ENCODE measurements around the gene LIPT2. TPM values are rescaled to one million over a fixed set of nuclear protein-coding genes. Genes with fewer than 3 reads are reported as not detected.
"Not testable (repeated sequence)": the region's sequence is repeated elsewhere in the genome, so short reads cannot be mapped to it uniquely, and the experiment has no call there.

LIPT2 gene
- total and polyA plus RNA-seq, 10 of the 15 experiments (the other 5 are each of a cell fraction or from before 2014, with no cell fraction given), result 0.69 to 7.5 (median 3.8) TPM

- POLR2A ChIA-PET, result no interaction called here
- no peak overlapping the region for H3K27ac ChIP-seq (ENCODE audit: control insufficient read depth, insufficient read depth)
- no peaks in the 10 kb centered on the region for H4K20me1 ChIP-seq (ENCODE audit: control insufficient read depth, insufficient read depth)
- no peak for TF ChIP-seq USF1 (IDR thresholded peaks at IDR 0.05; ENCODE audit: borderline replicate concordance, extremely low read length, insufficient read depth, low read depth, low read length)
- no peak for TF ChIP-seq RB1 (IDR thresholded peaks at IDR 0.05; ENCODE audit: borderline replicate concordance)
- TF ChIP-seq MEF2B (IDR thresholded peaks at IDR 0.05; ENCODE audit: partially characterized antibody, poor library complexity, severe bottlenecking), result no peak
- H3K27me3 ChIP-seq (replicated peaks in 1 of 2; ENCODE audit: control insufficient read depth in 2 of 2, insufficient read depth in 2 of 2, low read length in 1 of 2), result peaks cover 0 to 2% of the 10 kb centered on the region in 2 experiments; a peak in 1 of 4 replicates
- no peak for FAIRE-seq
- RAD21 ChIA-PET (ENCODE audit: unreplicated experiment), result no interaction called here
- CTCF ChIA-PET, result interaction anchor here (0.6 kb wide), 1 partner anchor 278 kb away, joined by 3 read pairs; no protein-coding TSS in a partner anchor
- in situ Hi-C loops (cut with MboI), result no loop called here
- 20% methylated on average over 3 of the region's 3 CpGs for WGBS (ENCODE audit: insufficient coverage, insufficient replicate concordance, low lambda C conversion rate, missing lambda C conversion rate)
- H3K4me1 ChIP-seq (ENCODE audit: control insufficient read depth, insufficient read depth, low read length), result no peaks in the 10 kb centered on the region
- ATAC-seq, result no peak
- no peak for DNase-seq (ENCODE audit: low read depth, low spot score)
- H3K9ac ChIP-seq (ENCODE audit: control insufficient read depth, insufficient read depth, low read length), result no peak overlapping the region
- intact Hi-C loops (cut with micrococcal nuclease; ENCODE audit: unreplicated experiment), result no loop called here
- no peak overlapping the region for H2AFZ ChIP-seq (ENCODE audit: control insufficient read depth, low read depth, low read length)
- no peak overlapping the region for H3K4me3 ChIP-seq
- H3K9me3 ChIP-seq (replicated peaks; ENCODE audit: control insufficient read depth, insufficient read depth, low read length), result no peaks in the 10 kb centered on the region
- SMC1A ChIA-PET (ENCODE audit: uncharacterized antibody, unreplicated experiment), result no interaction called here
- BruUV-seq (replicated peaks), result no TSS peak
- H3K36me3 ChIP-seq (ENCODE audit: control insufficient read depth in 2 of 2, insufficient read depth in 2 of 2, low read length in 1 of 2), result no peaks in the 10 kb centered on the region
- no peaks in the 10 kb centered on the region for H3K79me2 ChIP-seq (ENCODE audit: control insufficient read depth, insufficient read depth, low read length)
- H3K4me2 ChIP-seq (ENCODE audit: control insufficient read depth, insufficient read depth), result no peak overlapping the region
These were observed 26.2 kb upstream of the LIPT2 start for GRCh38 chr11:74519710-74520109.

- intact Hi-C loops (cut with micrococcal nuclease; ENCODE audit: unreplicated experiment); H3K4me1 ChIP-seq (ENCODE audit: control insufficient read depth, insufficient read depth, low read length); H3K36me3 ChIP-seq (ENCODE audit: control insufficient read depth in 2 of 2, insufficient read depth in 2 of 2, low read length in 1 of 2); H4K20me1 ChIP-seq (ENCODE audit: control insufficient read depth, insufficient read depth); H3K9ac ChIP-seq (ENCODE audit: control insufficient read depth, insufficient read depth, low read length); RAD21 ChIA-PET (ENCODE audit: unreplicated experiment); H2AFZ ChIP-seq (ENCODE audit: control insufficient read depth, low read depth, low read length); H3K9me3 ChIP-seq (replicated peaks; ENCODE audit: control insufficient read depth, insufficient read depth, low read length); FAIRE-seq; POLR2A ChIA-PET; ATAC-seq; H3K27ac ChIP-seq (ENCODE audit: control insufficient read depth, insufficient read depth); H3K27me3 ChIP-seq (replicated peaks in 1 of 2; ENCODE audit: control insufficient read depth in 2 of 2, insufficient read depth in 2 of 2, low read length in 1 of 2); DNase-seq (ENCODE audit: low read depth, low spot score); BruUV-seq (replicated peaks); H3K79me2 ChIP-seq (ENCODE audit: control insufficient read depth, insufficient read depth, low read length); H3K4me3 ChIP-seq; H3K4me2 ChIP-seq (ENCODE audit: control insufficient read depth, insufficient read depth); in situ Hi-C loops (cut with MboI): not testable (repeated sequence)
- WGBS (ENCODE audit: insufficient coverage, insufficient replicate concordance, low lambda C conversion rate, missing lambda C conversion rate), result 38% methylated on average over 6 of the region's 6 CpGs
- ChIA-PET SMC1A (ENCODE audit: uncharacterized antibody, unreplicated experiment) (interaction anchor here (1.2 kb wide), 1 partner anchor 15 kb away, joined by 3 read pairs; no protein-coding TSS in a partner anchor), CTCF (interaction anchor here (0.6 to 1.2 kb wide), 2 partner anchors 64 to 636 kb away, joined by 3 to 4 read pairs; no protein-coding TSS in a partner anchor)
These were observed 24.1 kb upstream of the LIPT2 start for GRCh38 chr11:74517592-74517991.

All from GM12878 (cell line).